H1 (cell line): ENCODE measurements around the gene C3orf49. TPM values are rescaled to one million over a fixed set of nuclear protein-coding genes. Genes with fewer than 3 reads are reported as not detected.

Experiments
- CHD7 ChIP-seq: fragments of 300-600 bp; sonication (generic); IDR thresholded peaks from 2 replicates; pipeline ENCODE4 v1.7.1; 2012; ENCODE audit warnings: low read length, moderate library complexity, mild to moderate bottlenecking, inconsistent platforms; ENCODE audit not compliant: insufficient replicate concordance
- GABPA ChIP-seq: IDR thresholded peaks from 2 replicates; pipeline ENCODE4 v1.6.1; 2011; ENCODE audit warnings: mild to moderate bottlenecking, low read length, moderate library complexity, borderline replicate concordance; ENCODE audit not compliant: insufficient read depth
- NANOG ChIP-seq: IDR thresholded peaks from 2 replicates; pipeline ENCODE4 v1.6.1; 2011; ENCODE audit warnings: low read length, low read depth, mild to moderate bottlenecking, inconsistent platforms; ENCODE audit not compliant: insufficient read depth, poor library complexity, severe bottlenecking
- polyA plus RNA-seq, 7 experiments: library from polyadenylated mRNA; depleted of rRNA in 3 of 7; stranded (reverse) in 5 of 7; unstranded in 2 of 7; fragments of >200 nt in 5 of 7; fragments of 200-250 nt in 2 of 7; gene quantifications; 1 replicate in 5 of 7; 2 replicates in 1 of 7; 4 replicates in 1 of 7; pipeline versions ENCODE4 v1.2.1 to v1.2.3, GENCODE V29; 2011 to 2013; ENCODE audit warnings: missing spikeins in 2 of 7, mixed read lengths in 2 of 7
- total RNA-seq: library from RNA; stranded (reverse); fragmentation: NEBNext Ultra II Directional; extraction: Animal tissue kit (Norgen Biotek cat#: 25700); gene quantifications from 2 replicates; pipeline ENCODE4 v1.2.1, GENCODE V29; 2021

C3orf49 gene
- total and polyA plus RNA-seq, 2 of the 8 experiments (the other 6 are each of a cell fraction or from before 2014, with no cell fraction given), result not detected

GRCh38 chr3:63817225-63817624, 1.9 kb upstream of the C3orf49 start (continued):
- TF ChIP-seq NANOG (no peak), CHD7 (no peak), GABPA (no peak)
- TF ChIP-seq, all 59 proteins: peak for 0
